ENCODE data around the gene ARHGAP9. TPM values are rescaled to one million over a fixed set of nuclear protein-coding genes. Genes with fewer than 3 reads are reported as not detected.

Gene ARHGAP9
- 100 to 1,000 TPM; 218 to 259 TPM for total RNA-seq

DNA sequence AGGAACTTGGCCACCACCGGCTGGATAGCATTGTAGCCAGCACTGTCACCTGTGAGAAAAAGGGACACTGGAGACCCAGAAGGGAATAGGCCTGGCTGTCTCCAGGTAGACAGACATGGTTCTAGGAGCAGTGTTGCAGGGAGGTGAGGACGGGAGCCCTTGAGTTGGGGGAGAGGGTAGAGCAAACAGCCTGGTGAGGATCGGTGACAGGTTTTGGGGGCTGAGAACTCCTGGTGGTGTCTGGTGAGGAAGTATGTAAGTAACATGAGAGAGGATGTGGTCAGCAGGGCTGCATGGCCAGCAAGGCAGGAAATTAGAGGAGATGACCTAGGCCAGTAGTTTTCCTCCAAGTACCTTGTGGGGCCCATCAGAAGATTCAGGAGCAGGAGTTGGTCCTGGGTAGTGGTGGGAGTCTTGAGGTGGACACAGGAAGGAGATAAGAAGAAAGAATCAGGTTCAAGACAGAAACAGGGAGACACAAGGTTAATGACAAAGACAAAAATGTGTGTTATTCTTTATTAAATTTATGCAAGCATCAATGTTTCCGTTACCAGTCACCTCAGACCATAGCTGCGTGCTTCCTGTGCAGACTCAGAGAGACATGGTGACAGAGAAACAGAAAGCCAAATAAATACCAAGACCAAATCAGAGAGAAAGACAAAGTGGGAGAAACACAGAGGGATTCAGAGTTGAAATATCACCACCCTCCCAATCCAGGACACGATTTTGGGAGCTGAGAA lies at the start of gene ARHGAP9:
ARHGAP9 (minus strand) TSS at position 491 of the 740 bp plus-strand sequence; CDS start at position 31, 460 bp downstream.
- H3K36me3 Mint-ChIP-seq (ENCODE audit: low read depth): peaks cover 35% of the 10 kb centered on the region
- POLR2A ChIA-PET: interaction anchor here (0.7 kb wide), 1 partner anchor 237 kb away, joined by 3 read pairs; no protein-coding TSS in a partner anchor

DNA sequence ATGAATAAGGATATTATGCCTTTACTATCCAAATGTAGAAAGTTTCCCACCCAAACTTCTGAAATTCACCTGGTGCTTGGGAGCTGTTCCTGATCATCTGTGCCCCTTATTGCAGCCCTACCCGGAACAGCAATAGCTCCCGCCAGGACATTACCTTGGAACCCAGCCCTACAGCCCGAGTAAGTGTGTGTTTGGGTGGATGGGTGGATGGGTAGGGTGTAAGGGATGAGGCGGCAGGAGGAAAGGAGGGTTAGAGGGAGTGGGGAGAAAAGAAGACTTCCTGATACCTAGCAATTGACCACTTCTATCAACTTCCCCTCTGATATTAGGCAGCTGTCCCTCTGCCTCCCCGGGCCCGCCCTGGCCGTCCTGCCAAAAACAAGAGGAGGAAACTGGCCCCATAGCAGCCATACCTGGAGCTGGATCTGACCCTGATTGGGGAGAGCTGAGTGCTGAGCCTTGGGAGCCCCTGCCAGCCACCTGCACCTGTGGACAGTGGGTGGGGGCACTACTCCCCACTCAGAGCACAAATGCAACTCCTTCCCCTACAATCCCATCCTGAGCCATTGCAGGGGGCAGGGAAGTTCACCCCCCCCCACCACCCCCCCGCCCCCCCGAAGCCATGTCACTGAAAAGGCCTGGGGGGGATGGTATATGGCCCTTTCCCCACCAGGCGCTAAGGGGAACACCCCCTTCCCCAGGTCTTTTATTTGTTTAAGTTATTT lies 49.3 kb upstream of the ARHGAP9 start:
- peaks cover 16% of the 10 kb centered on the region for H3K4me1 Mint-ChIP-seq
- H3K9me3 Mint-ChIP-seq: no peaks in the 10 kb centered on the region
- H3K4me3 Mint-ChIP-seq: no peak overlapping the region
- H3K27me3 Mint-ChIP-seq: no peaks in the 10 kb centered on the region
- no peak for DNase-seq
- POLR2A ChIA-PET: no interaction called here
- H3K36me3 Mint-ChIP-seq (ENCODE audit: low read depth): peaks cover 47% of the 10 kb centered on the region
- CTCF ChIA-PET: interaction anchor here (8.9 kb wide), 1 partner anchor 8 kb away, joined by 70 read pairs; no protein-coding TSS in a partner anchor
- H3K27ac Mint-ChIP-seq: no peak overlapping the region

More for the DNA sequence above, at the start of gene ARHGAP9:
- Mint-ChIP-seq H3K27ac (peak within 1 kb of the TSS; percentile 93), H3K4me3 (peak within 1 kb of the TSS; percentile 91), H3K4me1 (peaks cover 56% of the 10 kb centered on the region), H3K27me3 (no peaks in the 10 kb centered on the region), H3K9me3 (no peaks in the 10 kb centered on the region)
- peak; percentile 75 for DNase-seq
- CTCF ChIA-PET: interaction anchor here (0.6 to 2.9 kb wide), 9 partner anchors 7 to 254 kb away, joined by 3 to 17 read pairs (median 3); partner anchors contain the start of gene GLI1

DNA sequence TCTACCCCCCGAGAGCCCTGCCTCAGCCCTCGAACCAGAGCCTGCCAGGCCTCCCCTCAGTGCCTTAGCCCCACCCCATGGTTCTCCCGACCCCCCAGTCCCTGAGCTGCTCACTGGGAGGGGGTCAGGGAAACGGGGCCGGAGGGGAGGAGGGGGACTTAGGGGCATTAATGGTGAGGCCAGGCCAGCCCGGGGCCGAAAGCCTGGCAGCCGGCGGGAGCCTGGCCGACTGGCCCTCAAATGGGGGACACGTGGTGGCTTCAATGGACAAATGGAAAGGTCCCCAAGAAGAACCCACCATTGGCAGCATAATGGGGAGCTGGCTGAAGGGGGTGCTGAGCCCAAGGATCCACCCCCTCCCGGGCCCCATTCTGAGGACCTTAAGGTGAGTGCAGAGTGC lies 48.5 kb upstream of the ARHGAP9 start:
- H3K27me3 Mint-ChIP-seq: no peaks in the 10 kb centered on the region

DNA sequence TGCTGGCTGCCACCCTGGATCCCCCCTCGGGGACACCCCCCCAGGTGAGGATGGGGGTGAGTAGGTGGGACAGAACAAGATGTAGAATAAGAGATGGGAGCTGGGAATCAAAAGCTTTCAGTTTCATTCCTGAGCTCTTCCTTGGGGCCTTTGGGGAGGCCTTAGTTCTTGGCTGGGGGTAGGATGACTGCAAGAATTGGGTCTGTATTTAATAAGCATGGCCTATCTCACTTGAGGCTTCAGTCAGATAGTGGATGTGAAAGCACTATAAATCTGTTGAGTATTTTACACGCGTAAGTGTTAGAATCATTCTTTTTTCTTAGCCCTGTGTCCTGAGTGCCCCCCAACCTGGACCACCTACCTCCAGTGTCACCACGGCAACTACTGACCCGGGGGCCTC lies 47.5 kb upstream of the ARHGAP9 start:
- POLR2A ChIA-PET: interaction anchor here (0.6 kb wide), 1 partner anchor 54 kb away, joined by 7 read pairs; no protein-coding TSS in a partner anchor
- H3K27me3 Mint-ChIP-seq: no peaks in the 10 kb centered on the region

More for the DNA sequence above, 48.5 kb upstream of the ARHGAP9 start:
- Mint-ChIP-seq H3K27ac (no peak overlapping the region), H3K4me3 (no peak overlapping the region), H3K36me3 (ENCODE audit: low read depth) (peaks cover 46% of the 10 kb centered on the region), H3K9me3 (no peaks in the 10 kb centered on the region), H3K4me1 (peaks cover 24% of the 10 kb centered on the region)
- POLR2A ChIA-PET: no interaction called here
- DNase-seq: no peak
- CTCF ChIA-PET: interaction anchor here (0.5 to 8.9 kb wide), 4 partner anchors 9 to 116 kb away, joined by 3 to 70 read pairs (median 3); partner anchors contain the start of gene DCTN2

DNA sequence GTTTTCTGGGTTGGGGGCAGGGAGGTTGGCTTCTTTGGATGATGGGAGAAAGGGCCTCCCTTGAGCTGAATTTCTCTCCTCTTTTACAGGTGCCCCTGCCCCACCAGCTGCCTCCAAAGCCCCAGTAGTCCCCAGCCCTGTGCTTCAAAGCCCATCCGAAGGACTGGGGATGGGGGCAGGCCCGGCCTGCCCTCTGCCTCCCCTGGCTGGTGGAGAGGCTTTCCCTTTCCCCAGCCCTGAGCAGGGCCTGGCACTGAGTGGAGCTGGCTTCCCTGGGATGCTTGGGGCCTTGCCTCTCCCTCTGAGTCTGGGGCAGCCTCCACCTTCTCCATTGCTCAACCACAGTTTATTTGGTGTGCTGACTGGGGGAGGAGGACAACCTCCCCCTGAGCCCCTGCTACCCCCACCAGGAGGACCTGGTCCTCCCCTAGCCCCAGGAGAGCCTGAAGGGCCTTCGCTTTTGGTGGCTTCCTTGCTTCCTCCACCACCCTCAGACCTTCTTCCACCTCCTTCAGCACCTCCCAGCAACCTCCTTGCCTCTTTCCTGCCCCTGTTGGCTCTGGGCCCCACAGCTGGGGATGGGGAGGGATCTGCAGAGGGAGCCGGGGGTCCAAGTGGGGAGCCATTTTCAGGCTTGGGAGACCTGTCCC lies 46.9 kb upstream of the ARHGAP9 start:
- peaks cover 36% of the 10 kb centered on the region for H3K36me3 Mint-ChIP-seq (ENCODE audit: low read depth)
- H3K9me3 Mint-ChIP-seq: no peaks in the 10 kb centered on the region
- no peaks in the 10 kb centered on the region for H3K27me3 Mint-ChIP-seq
- CTCF ChIA-PET: interaction anchor here (0.7 to 8.9 kb wide), 2 partner anchors 11 to 73 kb away, joined by 3 to 70 read pairs; no protein-coding TSS in a partner anchor
- H3K4me3 Mint-ChIP-seq: no peak overlapping the region
- peaks cover 34% of the 10 kb centered on the region for H3K4me1 Mint-ChIP-seq
- H3K27ac Mint-ChIP-seq: peak overlapping the region; percentile 46
- DNase-seq: no peak
- POLR2A ChIA-PET: interaction anchor here (0.6 kb wide), 1 partner anchor 54 kb away, joined by 7 read pairs; no protein-coding TSS in a partner anchor

More for the DNA sequence above, 47.5 kb upstream of the ARHGAP9 start:
- Mint-ChIP-seq H3K9me3 (no peaks in the 10 kb centered on the region), H3K4me1 (peaks cover 28% of the 10 kb centered on the region), H3K4me3 (no peak overlapping the region), H3K27ac (peak overlapping the region; percentile 25), H3K36me3 (ENCODE audit: low read depth) (peaks cover 41% of the 10 kb centered on the region)
- no peak for DNase-seq
- CTCF ChIA-PET: interaction anchor here (0.7 to 8.9 kb wide), 2 partner anchors 10 to 73 kb away, joined by 3 to 70 read pairs; no protein-coding TSS in a partner anchor

DNA sequence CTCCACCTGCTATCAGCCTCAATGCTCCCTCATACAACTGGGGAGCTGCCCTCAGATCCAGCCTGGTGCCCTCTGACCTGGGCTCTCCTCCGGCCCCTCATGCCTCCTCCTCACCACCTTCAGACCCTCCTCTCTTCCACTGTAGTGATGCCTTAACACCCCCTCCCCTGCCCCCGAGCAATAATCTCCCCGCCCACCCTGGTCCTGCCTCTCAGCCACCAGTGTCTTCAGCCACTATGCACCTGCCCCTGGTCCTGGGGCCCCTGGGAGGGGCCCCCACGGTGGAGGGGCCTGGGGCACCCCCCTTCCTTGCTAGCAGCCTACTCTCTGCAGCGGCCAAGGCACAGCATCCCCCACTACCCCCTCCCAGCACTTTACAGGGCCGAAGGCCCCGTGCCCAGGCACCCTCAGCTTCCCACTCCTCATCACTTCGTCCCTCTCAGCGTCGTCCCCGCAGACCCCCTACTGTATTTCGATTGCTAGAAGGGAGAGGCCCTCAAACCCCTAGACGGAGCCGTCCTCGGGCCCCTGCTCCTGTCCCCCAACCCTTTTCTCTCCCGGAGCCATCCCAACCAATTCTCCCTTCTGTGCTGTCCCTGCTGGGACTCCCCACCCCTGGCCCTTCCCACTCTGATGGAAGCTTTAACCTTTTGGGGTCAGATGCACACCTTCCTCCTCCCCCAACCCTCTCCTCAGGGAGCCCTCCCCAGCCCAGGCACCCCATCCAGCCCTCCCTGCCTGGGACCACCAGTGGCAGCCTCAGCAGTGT lies 46.1 kb upstream of the ARHGAP9 start:
- ChIA-PET POLR2A (no interaction called here), CTCF (interaction anchor here (1.5 to 8.9 kb wide), 2 partner anchors 12 to 18 kb away, joined by 5 to 70 read pairs; no protein-coding TSS in a partner anchor)
- peaks cover 33% of the 10 kb centered on the region for H3K36me3 Mint-ChIP-seq (ENCODE audit: low read depth)
- no peak for DNase-seq
- H3K9me3 Mint-ChIP-seq: no peaks in the 10 kb centered on the region
- no peak overlapping the region for H3K4me3 Mint-ChIP-seq
- peaks cover 42% of the 10 kb centered on the region for H3K4me1 Mint-ChIP-seq
- H3K27me3 Mint-ChIP-seq: no peaks in the 10 kb centered on the region
- H3K27ac Mint-ChIP-seq: no peak overlapping the region

DNA sequence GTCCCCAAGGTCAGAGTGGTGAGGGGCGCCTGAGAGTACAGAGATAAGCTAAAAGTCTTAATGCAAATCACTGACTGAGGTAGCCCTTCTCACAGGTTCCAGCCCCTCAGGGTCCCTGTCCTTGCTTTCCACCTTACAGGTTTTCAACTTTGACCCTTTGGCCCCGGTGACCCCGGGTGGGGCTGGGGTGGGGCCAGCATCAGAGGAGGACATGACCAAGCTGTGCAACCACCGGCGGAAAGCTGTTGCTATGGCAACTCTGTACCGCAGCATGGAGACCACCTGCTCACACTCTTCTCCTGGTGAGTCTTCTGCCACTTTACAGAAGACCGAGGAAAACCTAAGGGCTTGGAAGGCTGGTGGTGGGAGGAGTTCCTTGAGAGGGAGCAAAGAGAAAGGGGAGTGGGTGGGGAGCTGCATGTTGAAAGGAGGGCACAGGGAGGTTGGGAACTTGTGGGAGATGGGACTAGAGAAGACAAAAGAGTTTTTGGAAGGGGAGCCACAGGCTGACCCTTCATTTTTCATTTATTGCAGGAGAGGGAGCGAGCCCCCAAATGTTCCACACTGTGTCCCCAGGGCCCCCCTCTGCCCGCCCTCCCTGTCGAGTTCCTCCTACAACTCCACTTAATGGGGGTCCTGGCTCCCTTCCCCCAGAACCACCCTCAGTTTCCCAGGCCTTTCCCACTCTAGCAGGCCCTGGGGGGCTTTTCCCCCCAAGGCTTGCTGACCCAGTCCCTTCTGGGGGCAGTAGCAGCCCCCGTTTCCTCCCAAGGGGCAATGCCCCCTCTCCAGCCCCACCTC lies 45.3 kb upstream of the ARHGAP9 start:
- Mint-ChIP-seq H3K4me3 (peak overlapping the region; percentile 98), H3K36me3 (ENCODE audit: low read depth) (peaks cover 33% of the 10 kb centered on the region), H3K9me3 (no peaks in the 10 kb centered on the region), H3K4me1 (peaks cover 43% of the 10 kb centered on the region), H3K27me3 (no peaks in the 10 kb centered on the region), H3K27ac (peak overlapping the region; percentile 94)
- ChIA-PET CTCF (interaction anchor here (0.6 to 8.9 kb wide), 6 partner anchors 12 to 92 kb away, joined by 3 to 70 read pairs (median 4); partner anchors contain the start of gene GLI1), POLR2A (interaction anchor here (0.6 kb wide), 1 partner anchor 11 kb away, joined by 3 read pairs; no protein-coding TSS in a partner anchor)
- no peak for DNase-seq

DNA sequence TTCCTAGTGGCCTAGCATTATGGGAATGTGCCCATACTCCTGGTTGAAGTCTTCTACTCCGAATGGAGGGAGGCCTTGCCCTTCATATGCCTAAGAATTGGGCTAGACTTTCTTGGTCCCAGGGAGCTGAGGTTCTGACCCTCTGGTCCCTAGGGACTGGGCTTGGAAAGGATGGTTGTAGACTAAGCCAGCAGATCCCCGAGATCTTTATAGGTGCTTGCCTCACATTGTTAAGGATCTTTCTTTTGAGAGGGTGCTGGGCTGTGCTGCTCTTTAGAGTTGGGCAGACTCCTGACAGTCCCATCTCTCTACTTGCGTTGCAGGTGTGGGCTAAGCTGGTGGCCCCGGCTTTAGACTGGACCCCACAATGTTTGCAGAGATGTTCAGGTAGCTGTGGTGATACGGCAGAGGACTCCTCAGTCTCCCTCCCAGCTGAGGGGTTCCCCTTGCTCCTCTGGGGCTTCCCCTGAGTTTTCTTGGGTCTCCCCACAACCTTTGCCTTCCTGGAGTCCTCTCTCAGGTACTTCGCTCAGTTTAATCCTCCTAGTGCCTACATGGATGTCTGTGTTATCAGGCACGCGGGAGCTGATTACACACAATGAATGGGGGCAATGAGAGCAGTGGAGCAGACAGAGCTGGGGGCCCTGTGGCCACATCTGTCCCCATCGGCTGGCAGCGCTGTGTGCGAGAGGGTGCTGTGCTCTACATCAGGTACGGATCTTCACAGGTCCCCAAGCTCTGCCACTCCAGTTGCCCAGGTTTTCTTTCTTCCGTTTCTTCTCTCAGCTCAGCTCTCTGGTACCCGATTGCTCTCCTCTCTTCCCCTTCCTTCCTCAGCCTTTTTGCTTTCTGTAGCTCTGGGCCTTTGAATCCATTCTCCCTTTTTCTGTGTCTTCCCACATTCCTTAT lies 44.3 kb upstream of the ARHGAP9 start:
- CTCF ChIA-PET: interaction anchor here (0.6 to 8.9 kb wide), 8 partner anchors 9 to 93 kb away, joined by 3 to 70 read pairs (median 4); partner anchors contain the start of gene GLI1
- DNase-seq: no peak
- Mint-ChIP-seq H3K4me3 (peak overlapping the region; percentile 98), H3K36me3 (ENCODE audit: low read depth) (peaks cover 31% of the 10 kb centered on the region), H3K27ac (peak overlapping the region; percentile 94), H3K9me3 (no peaks in the 10 kb centered on the region), H3K4me1 (peaks cover 48% of the 10 kb centered on the region), H3K27me3 (no peaks in the 10 kb centered on the region)
- POLR2A ChIA-PET: interaction anchor here (0.9 kb wide), 1 partner anchor 23 kb away, joined by 3 read pairs; the partner anchor contains the start of gene DCTN2

DNA sequence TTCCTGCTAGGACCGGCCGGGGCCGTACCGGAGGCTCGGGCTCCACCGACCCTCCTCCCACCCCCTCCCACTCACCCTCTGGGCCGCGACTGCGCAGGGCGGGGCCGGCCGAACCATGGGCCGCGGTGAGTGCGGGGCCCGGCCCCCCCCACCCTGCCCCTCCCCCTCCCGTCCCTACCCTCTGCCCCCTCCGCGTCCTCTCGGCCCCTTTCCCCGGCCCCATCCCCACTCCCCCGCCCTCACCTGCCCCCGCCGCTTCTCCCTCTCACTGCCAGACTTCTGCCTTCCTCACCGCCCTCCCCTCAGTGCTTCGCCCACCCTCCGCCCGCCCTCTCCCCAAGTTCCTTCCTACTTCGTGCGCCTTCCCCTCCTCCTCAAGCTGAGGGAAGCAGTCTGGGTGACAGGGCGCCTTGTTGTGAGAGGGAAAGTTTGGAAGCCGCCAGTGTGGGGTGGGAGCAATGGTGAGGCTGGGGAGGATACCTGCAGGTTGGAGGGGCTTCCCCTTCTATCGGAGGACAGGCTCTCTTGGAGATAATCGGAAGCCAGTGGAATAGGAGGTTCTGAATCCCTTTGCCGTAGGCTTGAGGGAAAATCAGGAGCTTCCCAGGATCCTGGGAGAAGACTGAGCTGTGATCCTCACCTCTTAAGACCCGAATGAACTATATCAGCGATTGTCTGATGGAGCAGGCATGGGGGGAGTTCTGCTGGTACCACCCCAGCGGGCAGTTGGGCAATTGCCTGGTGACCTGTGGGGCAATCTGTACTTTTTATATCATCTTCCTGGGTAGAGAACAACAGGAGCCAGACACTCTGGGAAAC lies 43.4 kb upstream of the ARHGAP9 start:
- ChIA-PET POLR2A (no interaction called here), CTCF (interaction anchor here (0.6 to 8.9 kb wide), 6 partner anchors 8 to 77 kb away, joined by 3 to 70 read pairs (median 4); no protein-coding TSS in a partner anchor)
- Mint-ChIP-seq H3K36me3 (ENCODE audit: low read depth) (peaks cover 31% of the 10 kb centered on the region), H3K27me3 (no peaks in the 10 kb centered on the region), H3K27ac (peak overlapping the region; percentile 94), H3K4me1 (peaks cover 55% of the 10 kb centered on the region), H3K4me3 (peak overlapping the region; percentile 98), H3K9me3 (no peaks in the 10 kb centered on the region)
- peak; percentile 60 for DNase-seq
